Activated naive CD8-positive, alpha-beta T cell (primary cell): ENCODE data around the gene SIDT1.

Experiments
- H3K27ac Mint-ChIP-seq: one replicate; pipeline ENCODE4 v1.8.0; 2021; ENCODE audit warnings: mixed read lengths
- H3K27me3 Mint-ChIP-seq: one replicate; pipeline ENCODE4 v1.8.0; 2021; ENCODE audit warnings: mixed read lengths
- H3K36me3 Mint-ChIP-seq: one replicate; pipeline ENCODE4 v1.8.0; 2021; ENCODE audit warnings: mixed read lengths
- H3K4me1 Mint-ChIP-seq: one replicate; pipeline ENCODE4 v1.8.0; 2021; ENCODE audit warnings: low read depth, mixed read lengths
- H3K4me3 Mint-ChIP-seq: one replicate; pipeline ENCODE4 v1.8.0; 2021; ENCODE audit warnings: mild to moderate bottlenecking, mixed read lengths
- H3K9me3 Mint-ChIP-seq: one replicate; pipeline ENCODE4 v1.8.0; 2021; ENCODE audit warnings: low read depth, mixed read lengths

Gene SIDT1

DNA sequence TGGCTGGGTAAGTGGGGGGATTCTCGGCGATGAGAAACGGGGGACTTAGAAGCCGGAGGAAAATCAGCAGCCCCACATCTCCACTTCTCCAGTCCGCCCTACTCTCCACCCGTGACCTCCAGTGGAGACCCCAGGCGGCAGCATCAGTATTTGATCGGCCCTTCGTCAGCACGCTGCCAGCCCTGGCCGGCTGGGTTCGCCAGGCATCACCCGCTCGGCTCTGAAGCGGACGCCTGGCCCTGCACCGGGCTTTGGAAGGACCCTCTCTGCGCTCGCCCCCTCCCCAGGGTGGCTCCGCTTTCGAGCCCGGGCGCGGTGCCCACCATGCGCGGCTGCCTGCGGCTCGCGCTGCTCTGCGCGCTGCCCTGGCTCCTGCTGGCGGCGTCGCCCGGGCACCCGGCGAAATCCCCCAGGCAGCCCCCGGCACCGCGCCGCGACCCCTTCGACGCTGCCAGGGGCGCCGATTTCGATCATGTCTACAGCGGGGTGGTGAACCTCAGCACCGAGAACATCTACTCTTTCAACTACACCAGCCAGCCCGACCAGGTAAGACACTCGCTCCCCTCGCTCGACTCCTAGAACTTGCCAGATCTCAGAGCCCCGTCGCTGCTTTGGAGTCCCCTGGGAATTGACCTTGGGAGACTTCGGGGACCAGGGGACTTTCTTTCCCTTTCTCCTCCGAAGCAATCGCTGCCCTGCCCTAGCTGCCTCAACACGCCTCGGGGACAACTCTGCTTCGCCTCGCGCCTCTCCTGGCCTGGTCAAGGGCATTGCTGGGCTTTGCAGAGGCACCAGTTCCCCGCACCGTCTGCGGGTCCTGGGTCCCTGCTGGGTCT lies 561 bp downstream of the SIDT1 start:
- Mint-ChIP-seq H3K36me3 (peaks cover 2% of the 10 kb centered on the region), H3K4me1 (peaks cover 59% of the 10 kb centered on the region), H3K27me3 (no peaks in the 10 kb centered on the region), H3K9me3 (no peaks in the 10 kb centered on the region), H3K4me3 (peak overlapping the region; percentile 93), H3K27ac (peak overlapping the region; percentile 95)

DNA sequence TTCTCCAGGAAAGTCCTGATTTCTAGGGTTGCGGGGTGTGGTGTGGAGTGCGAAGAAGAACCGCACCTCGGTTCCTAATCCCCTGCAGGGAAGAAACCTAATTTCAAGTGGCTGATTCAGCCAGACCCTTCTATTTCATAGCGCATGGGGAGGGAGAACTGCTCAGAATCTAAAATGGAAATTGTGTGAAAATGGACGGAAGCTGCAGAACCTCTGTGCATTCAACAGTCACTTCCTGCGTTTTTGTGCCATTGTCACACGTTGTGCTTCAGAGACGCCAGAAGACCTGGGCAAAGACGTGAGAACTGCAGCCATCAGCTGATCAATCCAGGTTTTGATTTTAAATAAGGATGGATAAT lies 1.2 kb downstream of the SIDT1 start:
- Mint-ChIP-seq H3K27ac (peak overlapping the region; percentile 93), H3K4me3 (peak overlapping the region; percentile 93), H3K9me3 (no peaks in the 10 kb centered on the region), H3K4me1 (peaks cover 64% of the 10 kb centered on the region), H3K36me3 (peaks cover 2% of the 10 kb centered on the region), H3K27me3 (no peaks in the 10 kb centered on the region)

DNA sequence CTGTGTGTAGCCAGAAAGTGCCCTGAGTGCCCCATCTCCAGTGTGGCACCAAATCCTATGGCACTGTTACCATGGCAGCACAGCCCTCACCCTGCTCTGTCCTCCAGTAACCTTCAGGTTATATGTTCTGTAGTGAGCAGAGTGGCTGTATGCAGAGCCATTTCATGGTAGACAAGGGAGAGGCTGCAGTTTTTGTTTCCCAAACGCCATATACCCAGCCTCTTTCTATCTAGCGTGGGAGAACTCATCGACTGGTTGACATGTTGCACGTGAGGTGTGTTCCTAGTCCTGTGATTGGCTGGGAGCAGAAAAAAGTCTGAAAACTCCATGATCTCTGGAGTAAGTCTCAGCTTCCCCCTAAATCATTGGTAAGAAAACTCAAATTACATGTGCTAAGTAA lies 2.0 kb downstream of the SIDT1 start:
- peaks cover 2% of the 10 kb centered on the region for H3K36me3 Mint-ChIP-seq

DNA sequence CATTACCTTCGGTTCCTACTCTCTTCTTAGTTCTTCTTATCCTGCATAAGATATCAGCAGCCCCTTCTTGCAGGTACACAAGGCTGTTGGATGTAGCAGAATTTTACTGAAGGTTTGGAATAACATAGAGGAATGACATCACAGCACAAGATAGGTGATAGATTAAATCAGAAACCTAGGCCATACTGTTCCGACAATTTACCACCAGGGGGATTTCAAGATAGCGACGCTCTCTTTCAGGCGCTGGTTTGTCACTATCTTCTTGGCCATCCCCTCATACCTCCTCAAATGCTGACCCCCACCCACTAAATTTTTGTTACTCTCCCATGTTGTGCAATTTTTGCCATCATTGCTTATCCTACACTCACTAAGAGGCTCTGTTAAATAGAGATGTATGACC lies 3.5 kb downstream of the SIDT1 start:
- H3K36me3 Mint-ChIP-seq: peaks cover 6% of the 10 kb centered on the region
- peak overlapping the region; percentile 2 for H3K4me3 Mint-ChIP-seq
- no peaks in the 10 kb centered on the region for H3K27me3 Mint-ChIP-seq
- H3K9me3 Mint-ChIP-seq: no peaks in the 10 kb centered on the region
- no peak overlapping the region for H3K27ac Mint-ChIP-seq
- H3K4me1 Mint-ChIP-seq: peaks cover 66% of the 10 kb centered on the region

More for the DNA sequence above, 2.0 kb downstream of the SIDT1 start:
- Mint-ChIP-seq H3K4me1 (peaks cover 68% of the 10 kb centered on the region), H3K4me3 (peak overlapping the region; percentile 93), H3K27ac (peak overlapping the region; percentile 93), H3K9me3 (no peaks in the 10 kb centered on the region), H3K27me3 (no peaks in the 10 kb centered on the region)

DNA sequence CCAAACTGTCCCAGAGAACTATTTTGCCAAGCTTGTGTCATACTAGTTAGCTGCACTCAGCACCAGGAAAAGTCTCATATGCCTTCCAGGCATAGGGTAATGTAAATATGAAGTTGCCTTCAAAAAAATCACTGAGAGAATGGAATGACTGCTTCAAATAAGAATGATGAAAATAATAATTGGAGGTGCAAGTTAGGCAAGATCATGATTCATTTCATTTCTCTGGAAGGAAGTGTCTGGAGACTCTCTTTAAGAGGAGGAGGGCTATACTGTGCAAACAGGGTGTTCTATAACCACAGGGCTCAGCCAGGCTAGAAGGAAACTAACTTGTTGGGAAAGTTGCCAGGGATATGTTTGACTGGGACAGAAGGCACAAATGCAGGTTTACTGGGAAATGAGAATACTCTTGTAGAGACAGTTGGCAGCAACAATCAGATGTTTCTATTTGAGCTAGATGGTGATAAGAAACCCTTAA lies 4.3 kb downstream of the SIDT1 start:
- peaks cover 60% of the 10 kb centered on the region for H3K4me1 Mint-ChIP-seq
- peak overlapping the region; percentile 7 for H3K4me3 Mint-ChIP-seq
- H3K27ac Mint-ChIP-seq: peak overlapping the region; percentile 2
- no peaks in the 10 kb centered on the region for H3K27me3 Mint-ChIP-seq
- H3K9me3 Mint-ChIP-seq: no peaks in the 10 kb centered on the region
- H3K36me3 Mint-ChIP-seq: peaks cover 6% of the 10 kb centered on the region

DNA sequence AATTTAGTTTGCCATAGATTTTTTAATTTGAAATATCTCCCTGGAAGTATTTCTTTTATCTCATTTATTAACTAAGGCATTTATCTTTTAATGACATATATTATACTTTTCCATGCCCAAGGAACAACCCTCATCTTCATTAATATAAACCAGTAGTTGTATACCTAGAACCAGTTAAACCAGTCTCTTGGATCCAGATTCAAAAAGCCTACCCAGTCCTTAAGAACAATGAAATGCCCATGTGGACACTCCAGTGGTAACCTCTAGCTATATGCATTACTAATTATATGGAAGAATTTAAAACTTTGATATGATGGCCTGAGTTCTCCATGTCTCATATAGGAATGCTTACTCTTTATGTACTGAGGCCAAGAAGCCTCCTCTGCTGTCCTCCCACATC lies 4.8 kb downstream of the SIDT1 start:
- H3K4me3 Mint-ChIP-seq: no peak overlapping the region
- peaks cover 55% of the 10 kb centered on the region for H3K4me1 Mint-ChIP-seq
- no peaks in the 10 kb centered on the region for H3K9me3 Mint-ChIP-seq
- H3K27me3 Mint-ChIP-seq: no peaks in the 10 kb centered on the region
- H3K27ac Mint-ChIP-seq: no peak overlapping the region
- peaks cover 6% of the 10 kb centered on the region for H3K36me3 Mint-ChIP-seq

DNA sequence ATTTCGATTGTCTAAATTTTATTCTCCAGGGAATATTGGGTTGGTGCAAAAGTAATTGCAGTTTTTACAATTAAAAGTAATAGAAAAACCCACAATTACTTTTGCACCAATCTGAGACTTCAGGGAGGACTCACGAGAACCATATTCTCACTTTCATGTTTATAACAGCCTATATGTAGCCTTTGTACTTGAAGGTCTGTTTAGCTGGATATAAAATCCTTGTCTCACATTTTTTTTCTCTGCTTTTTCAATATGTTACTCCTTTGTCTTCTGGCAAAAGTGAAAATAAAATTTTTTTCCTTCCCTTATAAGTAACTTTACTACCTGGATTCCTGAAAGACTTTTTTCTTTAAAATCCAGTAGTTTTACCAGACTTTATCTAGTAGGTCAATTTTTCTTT lies 9.2 kb downstream of the SIDT1 start:
- H3K4me1 Mint-ChIP-seq: peaks cover 42% of the 10 kb centered on the region
- peaks cover 13% of the 10 kb centered on the region for H3K36me3 Mint-ChIP-seq
- no peaks in the 10 kb centered on the region for H3K9me3 Mint-ChIP-seq
- no peak overlapping the region for H3K27ac Mint-ChIP-seq
- H3K27me3 Mint-ChIP-seq: no peaks in the 10 kb centered on the region
- no peak overlapping the region for H3K4me3 Mint-ChIP-seq

DNA sequence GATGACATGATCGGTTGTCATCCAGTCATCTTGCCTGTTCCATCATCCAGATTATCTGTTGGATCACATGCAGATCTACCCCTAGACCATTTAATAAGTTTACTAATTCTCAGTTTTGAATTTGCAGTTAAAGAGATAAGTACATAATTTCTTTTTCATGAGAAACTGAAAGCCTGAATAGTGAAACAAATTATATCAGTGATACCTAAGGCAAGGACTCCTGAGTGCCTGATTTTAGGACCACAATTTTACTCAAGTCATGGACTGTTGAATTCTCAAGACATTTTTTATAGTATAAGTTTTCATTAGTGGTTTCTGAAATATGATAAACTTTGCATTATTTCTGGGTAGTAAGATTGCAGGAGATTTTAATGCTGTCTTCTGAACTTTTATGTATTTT lies 13.2 kb downstream of the SIDT1 start:
- H3K36me3 Mint-ChIP-seq: peaks cover 12% of the 10 kb centered on the region
- no peaks in the 10 kb centered on the region for H3K9me3 Mint-ChIP-seq
- H3K27me3 Mint-ChIP-seq: no peaks in the 10 kb centered on the region
- peak overlapping the region; percentile 24 for H3K27ac Mint-ChIP-seq
- H3K4me3 Mint-ChIP-seq: no peak overlapping the region
- H3K4me1 Mint-ChIP-seq: peaks cover 37% of the 10 kb centered on the region

DNA sequence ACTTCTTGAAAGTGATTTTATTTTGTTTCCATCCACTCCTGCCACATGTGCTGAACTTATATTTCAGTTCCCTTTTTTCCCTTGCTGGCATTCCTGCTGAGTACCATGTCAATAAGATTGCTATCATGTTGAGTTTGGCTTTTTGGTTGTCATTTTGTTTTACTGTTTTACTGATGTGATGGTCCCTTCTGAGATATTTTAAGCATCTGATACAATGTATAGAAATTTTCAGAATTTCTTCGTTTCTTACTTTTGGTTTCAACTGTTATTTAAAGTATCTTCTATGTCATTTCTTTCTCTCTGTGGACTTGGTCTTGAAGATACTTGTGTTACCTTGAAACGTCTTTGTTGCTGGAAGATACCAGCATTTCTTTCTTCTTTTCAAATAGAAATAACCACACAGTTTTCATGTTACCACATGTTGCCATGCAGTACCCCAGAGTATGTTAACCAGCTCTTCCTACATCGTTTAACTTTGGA lies 14.1 kb downstream of the SIDT1 start:
- Mint-ChIP-seq H3K9me3 (no peaks in the 10 kb centered on the region), H3K4me3 (peak overlapping the region; percentile 62), H3K4me1 (peaks cover 37% of the 10 kb centered on the region), H3K27ac (peak overlapping the region; percentile 70), H3K27me3 (no peaks in the 10 kb centered on the region), H3K36me3 (peaks cover 12% of the 10 kb centered on the region)

DNA sequence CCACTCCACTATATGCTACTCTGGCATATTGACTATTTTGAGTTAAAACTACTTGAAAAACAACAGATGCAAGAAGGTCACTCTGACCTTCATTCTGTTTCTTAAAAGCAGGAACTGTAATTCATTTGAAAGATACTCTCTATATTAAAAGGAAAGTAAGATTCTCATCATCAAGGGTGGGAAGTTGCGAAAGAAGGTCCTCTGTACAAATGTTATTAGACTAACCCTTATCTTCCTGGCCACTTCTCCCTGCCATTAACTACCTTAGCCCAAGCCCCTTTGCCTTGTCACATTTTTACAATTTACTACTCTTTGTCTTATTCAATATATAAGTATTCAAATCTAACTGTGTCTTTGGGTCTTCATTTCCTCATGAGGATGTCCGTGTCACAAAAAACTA lies 16.1 kb downstream of the SIDT1 start:
- peaks cover 5% of the 10 kb centered on the region for H3K36me3 Mint-ChIP-seq
- H3K27ac Mint-ChIP-seq: peak overlapping the region; percentile 16
- H3K27me3 Mint-ChIP-seq: no peaks in the 10 kb centered on the region
- peaks cover 36% of the 10 kb centered on the region for H3K4me1 Mint-ChIP-seq
- H3K9me3 Mint-ChIP-seq: no peaks in the 10 kb centered on the region
- H3K4me3 Mint-ChIP-seq: no peak overlapping the region

DNA sequence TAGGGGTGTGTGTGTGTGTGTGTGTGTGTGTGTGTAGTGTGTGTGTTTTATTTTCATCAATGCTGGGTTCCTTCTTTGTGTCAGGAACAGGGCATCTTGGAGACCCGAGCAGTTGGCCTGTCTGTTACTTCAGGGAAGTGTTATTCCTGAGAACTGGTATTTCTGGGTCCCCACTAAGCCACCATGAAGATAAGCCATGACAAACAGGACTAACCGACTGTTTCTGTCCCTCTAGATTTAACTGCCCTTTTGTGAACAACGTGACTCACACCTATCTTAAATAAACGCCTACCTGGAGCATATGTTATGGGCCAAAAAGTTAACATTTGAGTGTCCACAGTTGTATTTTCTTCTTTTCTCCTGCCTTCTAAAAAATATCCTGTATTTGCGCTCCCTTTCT lies 19.5 kb downstream of the SIDT1 start:
- Mint-ChIP-seq H3K36me3 (peaks cover 2% of the 10 kb centered on the region), H3K27me3 (no peaks in the 10 kb centered on the region), H3K9me3 (no peaks in the 10 kb centered on the region), H3K4me3 (no peak overlapping the region), H3K27ac (no peak overlapping the region), H3K4me1 (peaks cover 23% of the 10 kb centered on the region)

DNA sequence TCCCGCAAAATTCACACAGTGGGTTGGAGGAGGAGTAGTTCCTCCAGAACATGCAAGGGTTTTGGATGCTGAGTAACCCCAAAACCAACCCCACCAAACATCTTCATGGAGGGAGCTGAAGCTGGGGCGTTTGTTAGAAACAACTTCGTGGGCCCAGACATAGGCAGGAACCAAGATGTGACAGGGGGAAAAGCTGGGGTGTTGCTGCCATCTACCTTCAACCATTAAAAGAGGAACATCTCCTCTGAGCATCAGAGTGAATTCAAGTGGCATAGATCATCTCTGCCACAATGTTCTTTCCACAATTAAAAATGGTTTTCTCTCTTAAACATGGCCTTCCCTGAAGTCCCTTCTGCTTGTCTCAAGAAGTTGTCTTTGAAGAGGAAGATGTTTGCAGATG lies 20.5 kb downstream of the SIDT1 start:
- Mint-ChIP-seq H3K27ac (peak overlapping the region; percentile 13), H3K4me3 (no peak overlapping the region), H3K27me3 (no peaks in the 10 kb centered on the region)

DNA sequence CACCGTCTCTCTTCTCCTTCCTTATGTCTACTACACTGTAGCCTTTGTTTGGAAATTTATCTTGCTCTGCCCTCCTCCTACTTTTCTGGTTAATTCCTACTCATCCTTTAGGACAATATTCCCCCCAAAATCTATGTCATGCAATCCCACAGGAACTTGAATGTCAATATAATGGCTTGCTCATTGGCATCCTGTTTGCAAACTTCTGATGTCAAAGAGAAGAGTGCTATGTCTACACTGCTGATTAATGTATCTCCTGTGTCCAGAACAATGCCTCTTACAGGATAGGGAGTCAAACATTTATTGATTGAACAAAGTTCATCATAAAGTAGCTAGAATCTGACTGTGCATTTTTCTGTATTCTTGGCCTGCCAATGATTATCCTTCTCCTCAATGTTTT lies 22.8 kb downstream of the SIDT1 start:
- Mint-ChIP-seq H3K4me3 (no peak overlapping the region), H3K9me3 (no peaks in the 10 kb centered on the region), H3K4me1 (peaks cover 28% of the 10 kb centered on the region), H3K36me3 (peaks cover 6% of the 10 kb centered on the region), H3K27me3 (no peaks in the 10 kb centered on the region), H3K27ac (no peak overlapping the region)

More for the DNA sequence above, 20.5 kb downstream of the SIDT1 start:
- Mint-ChIP-seq H3K9me3 (no peaks in the 10 kb centered on the region), H3K4me1 (peaks cover 27% of the 10 kb centered on the region), H3K36me3 (peaks cover 4% of the 10 kb centered on the region)

DNA sequence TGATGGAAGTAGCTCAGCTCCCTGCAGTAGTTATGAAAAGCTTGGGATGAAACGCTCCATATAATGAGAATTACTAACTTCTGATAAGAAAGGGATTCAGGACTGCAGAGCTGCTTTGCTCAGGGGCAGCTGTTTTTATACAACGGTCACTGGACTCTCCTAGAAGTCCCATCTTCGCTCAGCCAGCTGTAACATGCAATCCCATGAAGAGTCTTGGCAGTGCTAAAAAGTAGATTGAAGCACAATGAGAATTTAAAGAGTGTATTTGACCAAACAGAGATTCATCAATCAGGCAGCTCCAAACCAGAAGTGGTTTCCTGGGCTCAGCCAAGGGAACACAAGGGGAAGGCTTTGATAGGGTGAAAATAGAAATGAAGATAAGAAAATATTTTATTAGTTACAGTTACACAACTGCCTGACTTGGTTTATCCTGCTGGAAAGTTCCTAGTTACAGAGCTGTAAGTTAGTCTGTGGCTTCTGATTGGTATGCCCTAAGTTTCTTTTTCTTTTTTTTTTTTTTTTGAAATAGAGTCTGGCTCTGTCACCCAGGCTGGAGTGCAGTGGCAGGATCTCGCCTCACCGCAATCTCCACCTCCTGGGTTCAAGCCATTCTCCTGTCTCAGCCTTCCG lies 24.1 kb downstream of the SIDT1 start:
- Mint-ChIP-seq H3K4me3 (no peak overlapping the region), H3K27me3 (no peaks in the 10 kb centered on the region), H3K9me3 (no peaks in the 10 kb centered on the region), H3K27ac (no peak overlapping the region), H3K36me3 (peaks cover 6% of the 10 kb centered on the region), H3K4me1 (peaks cover 40% of the 10 kb centered on the region)

DNA sequence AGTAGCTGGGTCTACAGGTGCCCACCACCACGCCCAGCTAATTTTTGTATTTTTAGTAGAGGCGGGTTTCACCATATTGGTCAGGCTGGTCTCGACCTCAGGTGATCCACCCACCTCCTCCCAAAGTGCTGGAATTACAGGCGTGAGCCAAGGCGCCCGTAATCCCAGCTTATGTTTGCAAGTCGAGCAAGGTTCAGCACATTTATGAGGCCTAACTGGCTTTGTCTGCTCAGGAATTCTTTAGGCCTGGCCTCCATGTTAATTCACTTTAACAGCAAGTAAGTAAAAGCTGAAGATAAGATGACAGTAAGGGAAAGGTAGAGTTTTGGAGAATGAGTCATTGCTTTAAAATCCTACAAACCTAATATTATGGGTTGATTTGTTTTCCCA lies 24.6 kb downstream of the SIDT1 start:
- Mint-ChIP-seq H3K9me3 (no peaks in the 10 kb centered on the region), H3K4me3 (no peak overlapping the region), H3K27ac (no peak overlapping the region), H3K4me1 (peaks cover 45% of the 10 kb centered on the region), H3K27me3 (no peaks in the 10 kb centered on the region), H3K36me3 (peaks cover 6% of the 10 kb centered on the region)
